H1 (cell line): ENCODE data around the gene SLC9A3. TPM values are rescaled to one million over a fixed set of nuclear protein-coding genes. Genes with fewer than 3 reads are reported as not detected.

Experiments used
- CTCF ChIA-PET: fragments of 300-600 bp; sonication (Branson Sonifier 250); formaldehyde crosslinking; loops from one replicate; lab custom pipeline; 2021; ENCODE audit not compliant: partially characterized antibody; lab: Charles Lee
- POLR2A ChIA-PET: fragments of 300-600 bp; sonication (Branson Sonifier 250); formaldehyde crosslinking; loops from one replicate; lab custom pipeline; 2021; ENCODE audit warnings: inconsistent platforms; ENCODE audit not compliant: partially characterized antibody; lab: Charles Lee
- DNase-seq, 2 experiments: peaks; one replicate each; pipeline versions ENCODE4 v3.0.0 to v3.0.0-alpha.2; 2010 to 2022; ENCODE audit warnings: low spot score in 2 of 2, low read depth in 1 of 2, mixed read lengths in 1 of 2
- FAIRE-seq: peaks from 2 replicates; lab custom pipeline; 2011; peaks lifted over from hg19 to GRCh38; lab: Jason Lieb, UNC
- H2AFZ ChIP-seq: 2 replicates; pipeline ENCODE4 v1.8.1; 2012; ENCODE audit warnings: low read length, inconsistent platforms
- H2AK5ac ChIP-seq: 2 replicates; pipeline ENCODE4 v1.6.1; 2013; ENCODE audit warnings: low read depth, low read length
- H2BK120ac ChIP-seq: replicated peaks from 2 replicates; pipeline ENCODE3; 2013; ENCODE audit warnings: low read depth, low read length, inconsistent platforms
- H2BK12ac ChIP-seq: 2 replicates; pipeline ENCODE4 v1.6.1; 2013; ENCODE audit warnings: low read depth, low read length
- H2BK15ac ChIP-seq: 2 replicates; pipeline ENCODE4 v1.6.1; 2013; ENCODE audit warnings: low read length
- H2BK20ac ChIP-seq: 2 replicates; pipeline ENCODE4 v1.6.1; 2013; ENCODE audit warnings: low read length
- H2BK5ac ChIP-seq: 2 replicates; pipeline ENCODE4 v1.6.1; 2013; ENCODE audit warnings: low read depth, low read length
- H3K14ac ChIP-seq: 2 replicates; pipeline ENCODE4 v1.6.1; 2013; ENCODE audit warnings: inconsistent platforms; ENCODE audit not compliant: insufficient read length
- H3K18ac ChIP-seq: 2 replicates; pipeline ENCODE4 v1.6.1; 2013; ENCODE audit warnings: low read length; ENCODE audit errors: extremely low read depth
- H3K23ac ChIP-seq: 2 replicates; pipeline ENCODE4 v1.6.1; 2013; ENCODE audit warnings: inconsistent platforms; ENCODE audit not compliant: insufficient read length
- H3K23me2 ChIP-seq: 2 replicates; pipeline ENCODE4 v1.6.1; 2013; ENCODE audit warnings: low read depth, low read length
- H3K27ac ChIP-seq: 2 replicates; pipeline ENCODE4 v1.6.1; 2011; ENCODE audit warnings: low read depth, low read length, inconsistent platforms
- H3K27me3 ChIP-seq, 4 experiments: replicated peaks in 1 of 4; 1 replicate in 1 of 4; 2 replicates in 3 of 4; pipeline versions ENCODE4 v1.6.1 to v1.8.1; 2011 to 2013; ENCODE audit warnings: low read length in 3 of 4, mild to moderate bottlenecking in 3 of 4, inconsistent platforms in 2 of 4, mixed read lengths in 2 of 4, moderate library complexity in 1 of 4; ENCODE audit not compliant: control insufficient read depth in 3 of 4, insufficient read depth in 3 of 4; ENCODE audit errors: extremely low read depth in 1 of 4
- H3K36me3 ChIP-seq, 4 experiments: 2 replicates each; pipeline versions ENCODE4 v1.6.1 to v1.8.1; 2011 to 2013; ENCODE audit warnings: mild to moderate bottlenecking in 4 of 4, low read length in 3 of 4, moderate library complexity in 2 of 4, control low read depth in 1 of 4, inconsistent platforms in 1 of 4; ENCODE audit not compliant: insufficient read depth in 4 of 4, control insufficient read depth in 2 of 4
- H3K4ac ChIP-seq: replicated peaks from 2 replicates; pipeline ENCODE3; 2013; ENCODE audit warnings: low read length, low read depth, mixed read lengths, inconsistent platforms; ENCODE audit not compliant: insufficient read length
- H3K4me1 ChIP-seq, 4 experiments: replicated peaks in 1 of 4; 1 replicate in 1 of 4; 2 replicates in 3 of 4; pipeline versions ENCODE4 v1.6.1 to v1.8.1; 2011 to 2013; ENCODE audit warnings: low read length in 3 of 4, inconsistent platforms in 2 of 4, mixed read lengths in 1 of 4; ENCODE audit not compliant: insufficient read depth in 4 of 4, control insufficient read depth in 3 of 4
- H3K4me2 ChIP-seq, 2 experiments: 2 replicates each; pipeline versions ENCODE4 v1.6.1 to v1.8.1; 2011 to 2013; ENCODE audit warnings: low read depth in 2 of 2, low read length in 2 of 2, control low read depth in 1 of 2, inconsistent platforms in 1 of 2, mild to moderate bottlenecking in 1 of 2; ENCODE audit not compliant: insufficient read depth in 1 of 2
- H3K4me3 ChIP-seq, 4 experiments: fragments of 200-600, 300-600 bp in 1 of 4; sonication (generic), shearing (Covaris generic), sonication (Bioruptor Twin) in 1 of 4; 2 replicates each; pipeline versions ENCODE4 v1.5.1 to v1.8.1; 2011 to 2016; ENCODE audit warnings: low read length in 4 of 4, low read depth in 3 of 4, control low read depth in 2 of 4, inconsistent platforms in 2 of 4, mild to moderate bottlenecking in 2 of 4, mixed read lengths in 1 of 4, moderate library complexity in 1 of 4; ENCODE audit not compliant: insufficient read depth in 2 of 4; ENCODE audit errors: extremely low read depth in 1 of 4
- H3K56ac ChIP-seq: replicated peaks from 2 replicates; pipeline ENCODE3; 2013; ENCODE audit warnings: low read depth, mild to moderate bottlenecking, mixed read lengths, low read length, inconsistent platforms; ENCODE audit not compliant: insufficient read length
- H3K79me1 ChIP-seq: 2 replicates; pipeline ENCODE4 v1.6.1; 2013; ENCODE audit warnings: low read depth, low read length, control low read depth
- H3K79me2 ChIP-seq, 2 experiments: 2 replicates each; pipeline versions ENCODE4 v1.6.1 to v1.8.1; 2012 to 2013; ENCODE audit warnings: low read length in 2 of 2, mild to moderate bottlenecking in 2 of 2, inconsistent platforms in 1 of 2; ENCODE audit not compliant: insufficient read depth in 2 of 2, control insufficient read depth in 1 of 2
- H3K9ac ChIP-seq, 4 experiments: replicated peaks in 1 of 4; 1 replicate in 1 of 4; 2 replicates in 3 of 4; pipeline versions ENCODE4 v1.6.1 to v1.8.1; 2011 to 2013; ENCODE audit warnings: low read depth in 3 of 4, low read length in 3 of 4, control low read depth in 2 of 4, mild to moderate bottlenecking in 2 of 4, moderate library complexity in 2 of 4, inconsistent platforms in 1 of 4; ENCODE audit errors: extremely low read depth in 1 of 4
- H3K9me3 ChIP-seq, 2 experiments: 2 replicates each; pipeline versions ENCODE4 v1.6.1 to v1.8.1; 2012 to 2013; ENCODE audit warnings: mild to moderate bottlenecking in 2 of 2, moderate library complexity in 2 of 2, control low read depth in 1 of 2, inconsistent platforms in 1 of 2, low read depth in 1 of 2, low read length in 1 of 2, mixed read lengths in 1 of 2; ENCODE audit not compliant: insufficient read depth in 2 of 2
- H4K20me1 ChIP-seq, 2 experiments: replicated peaks in 1 of 2; 2 replicates each; pipeline versions ENCODE3 to v1.8.1; 2011 to 2013; ENCODE audit warnings: inconsistent platforms in 2 of 2, low read length in 2 of 2, mild to moderate bottlenecking in 1 of 2; ENCODE audit not compliant: insufficient read depth in 2 of 2, control insufficient read depth in 1 of 2
- H4K5ac ChIP-seq: 2 replicates; pipeline ENCODE4 v1.6.1; 2013; ENCODE audit warnings: low read length, low read depth, mixed read lengths, inconsistent platforms; ENCODE audit not compliant: insufficient read length
- H4K8ac ChIP-seq: 2 replicates; pipeline ENCODE4 v1.8.0; 2013; ENCODE audit warnings: mild to moderate bottlenecking, moderate library complexity, low read length, inconsistent platforms; ENCODE audit not compliant: insufficient read depth; ENCODE audit errors: extremely low read depth
- H4K91ac ChIP-seq: replicated peaks from 2 replicates; pipeline ENCODE3; 2013; ENCODE audit warnings: low read length, mixed read lengths, inconsistent platforms; ENCODE audit not compliant: insufficient read length
- E2F6 ChIP-seq: IDR thresholded peaks from 2 replicates; pipeline ENCODE4 v1.6.1; 2012; ENCODE audit warnings: inconsistent platforms
- SIX5 ChIP-seq: IDR thresholded peaks from 2 replicates; pipeline ENCODE4 v1.6.1; 2011; ENCODE audit warnings: mild to moderate bottlenecking, low read depth, low read length
- WGBS, 2 experiments: shearing (Covaris generic) in 1 of 2; methylation state at CpG; one replicate each; pipeline versions ENCODE4 v1.1.6 to v1.1.7; 2013 to 2015; ENCODE audit warnings: low lambda C conversion rate in 2 of 2, mixed read lengths in 2 of 2, inconsistent platforms in 1 of 2, low coverage in 1 of 2, missing lambda C conversion rate in 1 of 2; ENCODE audit not compliant: insufficient replicate concordance in 2 of 2, insufficient coverage in 1 of 2, insufficient read length in 1 of 2; ENCODE audit errors: extremely low coverage in 1 of 2, missing lambda C conversion rate in 1 of 2; 5-methylcytosine and 5-hydroxymethylcytosine counted together
- polyA plus RNA-seq, 7 experiments: library from polyadenylated mRNA; depleted of rRNA in 3 of 7; stranded (reverse) in 5 of 7; unstranded in 2 of 7; fragments of >200 nt in 5 of 7; fragments of 200-250 nt in 2 of 7; gene quantifications; 1 replicate in 5 of 7; 2 replicates in 1 of 7; 4 replicates in 1 of 7; pipeline versions ENCODE4 v1.2.1 to v1.2.3, GENCODE V29; 2011 to 2013; ENCODE audit warnings: missing spikeins in 2 of 7, mixed read lengths in 2 of 7
- total RNA-seq: library from RNA; stranded (reverse); fragmentation: NEBNext Ultra II Directional; extraction: Animal tissue kit (Norgen Biotek cat#: 25700); gene quantifications from 2 replicates; pipeline ENCODE4 v1.2.1, GENCODE V29; 2021

Gene SLC9A3
- total and polyA plus RNA-seq, 2 of the 8 experiments (the other 6 are each of a cell fraction or from before 2014, with no cell fraction given), result 0.95 to 1.0 TPM

GRCh38 chr5:493119-493701 is 31.0 kb downstream of the SLC9A3 start:
- H3K79me1 ChIP-seq, result no peaks in the 10 kb centered on the region
- no peak overlapping the region for H3K18ac ChIP-seq
- no peak overlapping the region for H4K5ac ChIP-seq
- no peak overlapping the region for H4K8ac ChIP-seq
- no peaks in the 10 kb centered on the region for H3K79me2 ChIP-seq
- H2AK5ac ChIP-seq, result no peak overlapping the region; the same call in 1 of the 2 replicates
- H3K4me2 ChIP-seq, result no peak overlapping the region
- no peak overlapping the region for H3K4me3 ChIP-seq
- no peak overlapping the region for H2BK120ac ChIP-seq
- H3K9me3 ChIP-seq, result no peaks in the 10 kb centered on the region
- no peak overlapping the region for H2BK15ac ChIP-seq
- DNase-seq (no peak), FAIRE-seq (no peak)
- no peak overlapping the region for H2AFZ ChIP-seq
- CTCF ChIA-PET, result interaction anchor here (0.7 to 1.8 kb wide), 4 partner anchors 17 to 98 kb away, joined by 3 to 7 read pairs (median 3); no protein-coding TSS in a partner anchor
- H3K14ac ChIP-seq, result no peak overlapping the region
- no peak overlapping the region for H3K56ac ChIP-seq
- TF ChIP-seq SIX5 (no peak), E2F6 (peak; percentile 57; the same call in 1 of the 2 replicates)
- peaks cover 0 to 31% (median 25%) of the 10 kb centered on the region in 4 experiments; a peak in 6 of 7 replicates for H3K27me3 ChIP-seq
- 0 out of 2 replicates have a peak, but pooled peaks cover 1% of the 10 kb centered on the region for H3K23me2 ChIP-seq
- no peak overlapping the region for H3K4ac ChIP-seq
- H3K4me1 ChIP-seq, result peaks cover 0 to 22% (median 5%) of the 10 kb centered on the region in 4 experiments; a peak in 4 of 7 replicates
- no peak overlapping the region for H2BK20ac ChIP-seq
- no peaks in the 10 kb centered on the region for H3K36me3 ChIP-seq
- H2BK12ac ChIP-seq, result no peak overlapping the region
- 87% methylated on average over 17 of the region's 26 CpGs; no CpG with 5 or more reads in 1 of the 2 experiments for WGBS, 2 experiments
- POLR2A ChIA-PET, result interaction anchor here (0.6 to 1.9 kb wide), 4 partner anchors 9 to 152 kb away, joined by 3 to 6 read pairs (median 3); no protein-coding TSS in a partner anchor
- H4K20me1 ChIP-seq, result no peaks in the 10 kb centered on the region
- no peak overlapping the region for H3K27ac ChIP-seq
- no peak overlapping the region for H3K23ac ChIP-seq
- H4K91ac ChIP-seq, result no peak overlapping the region
- no peak overlapping the region for H2BK5ac ChIP-seq
- H3K9ac ChIP-seq, result no peak overlapping the region
